OCI-LY3 (cell line): ENCODE data around the gene ACOXL.

ENCODE experiments used
- CTCF ChIP-seq: fragments of 200-600, 300-600 bp; sonication (generic); IDR thresholded peaks from 2 replicates; pipeline ENCODE4 v1.5.1; 2014; ENCODE audit warnings: antibody characterized with exemption, low read length, low read depth
- EZH2phosphoT487 ChIP-seq: fragments of 200-600 bp; shearing (Covaris generic); IDR thresholded peaks from 2 replicates; pipeline ENCODE4 v1.6.1; 2018; ENCODE audit warnings: antibody characterized with exemption, mixed run types, low read depth

- no peak for TF ChIP-seq CTCF
- TF ChIP-seq EZH2phosphoT487, result no peak
Observed at GRCh38 chr2:111160758-111161157, 428.4 kb downstream of the ACOXL start.
